ENCODE data around the gene DOCK4.

- TF ChIP-seq CTCF (IDR thresholded peaks at IDR 0.05; ENCODE audit: insufficient read depth, low read length, poor library complexity, severe bottlenecking) (no peak), EZH2phosphoT487 (conservative IDR thresholded peaks at IDR 0.05; ENCODE audit: low read length) (no peak)
Measured at GRCh38 chr7:112060625-112061024, 145.6 kb downstream of the DOCK4 start.
